A549 (cell line): ENCODE results near the gene PEPD.

Source experiments
- CEBPB ChIP-seq, 2 experiments: fragments of >200 bp in 1 of 2; sonication (Bioruptor Twin) in 1 of 2; formaldehyde crosslinking in 1 of 2; IDR thresholded peaks; 2 replicates each; pipeline ENCODE4 v1.6.1; 2012 to 2016
- CHD4 ChIP-seq: fragments of 200-600 bp; sonication (generic); IDR thresholded peaks from 2 replicates; pipeline ENCODE4 v1.6.1; 2016; ENCODE audit warnings: antibody characterized with exemption, mild to moderate bottlenecking, borderline replicate concordance
- HDAC2 ChIP-seq: fragments of 200-600 bp; sonication (generic); IDR thresholded peaks from 2 replicates; pipeline ENCODE4 v1.6.1; 2016
- JUNB ChIP-seq: fragments of >200 bp; sonication (Bioruptor Twin); formaldehyde crosslinking; IDR thresholded peaks from 2 replicates; pipeline ENCODE4 v1.6.1; 2016
- KDM1A ChIP-seq: fragments of 200-600 bp; sonication (generic); IDR thresholded peaks from 2 replicates; pipeline ENCODE4 v1.6.1; 2016; ENCODE audit warnings: low read depth, mild to moderate bottlenecking
- MYC ChIP-seq: IDR thresholded peaks from 2 replicates; pipeline ENCODE4 v1.6.1; 2012; ENCODE audit warnings: mild to moderate bottlenecking, inconsistent platforms, low read length, improper control_type of control experiment, borderline replicate concordance
- POLR2A ChIP-seq: IDR thresholded peaks from 2 replicates; pipeline ENCODE4 v1.6.1; 2012; ENCODE audit warnings: mild to moderate bottlenecking, low read length
- RAD21 ChIP-seq, 2 experiments: fragments of >200 bp in 1 of 2; sonication (Bioruptor Twin) in 1 of 2; formaldehyde crosslinking in 1 of 2; IDR thresholded peaks in 1 of 2; conservative IDR thresholded peaks in 1 of 2; 2 replicates in 1 of 2; 3 replicates in 1 of 2; pipeline ENCODE4 v1.6.1; 2012 to 2018; ENCODE audit warnings: inconsistent platforms in 1 of 2
- TF ChIP-seq, protein P1 (sequence below): fragments of >200 bp; sonication (Bioruptor Twin); formaldehyde crosslinking; IDR thresholded peaks from 3 replicates; pipeline ENCODE4 v1.5.1; 2016

DNA sequence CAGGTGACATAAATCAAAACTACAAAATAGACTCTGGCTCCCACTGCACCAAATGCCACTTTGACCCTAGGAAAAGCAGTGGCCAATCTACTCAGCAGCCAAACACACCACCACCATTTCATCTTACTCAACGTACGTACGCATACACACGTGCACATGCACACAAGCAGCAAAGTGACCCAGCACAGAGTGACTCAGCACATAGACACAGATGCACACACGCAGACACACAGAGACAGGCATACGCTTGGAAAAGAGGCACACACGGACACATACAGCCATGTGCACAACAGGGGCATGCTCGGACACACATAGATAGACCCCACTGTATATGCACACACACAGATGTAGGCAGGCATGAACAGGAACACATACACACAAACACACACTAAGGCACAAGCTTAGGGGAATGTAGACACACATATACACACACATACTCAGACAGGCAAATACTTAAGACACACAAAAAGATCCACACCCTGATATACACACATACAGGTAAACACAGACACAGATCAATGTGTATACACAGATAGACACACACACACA lies 37.3 kb downstream of the PEPD start:
- TF ChIP-seq MYC, result no peak
- no peak for TF ChIP-seq RAD21 (conservative IDR thresholded peaks at IDR 0.05 in 1 of 2, IDR thresholded peaks at IDR 0.05 in 1 of 2)
- no peak for TF ChIP-seq KDM1A
- TF ChIP-seq CEBPB (IDR thresholded peaks at IDR 0.05), result no peak
- TF ChIP-seq, protein P1, sequence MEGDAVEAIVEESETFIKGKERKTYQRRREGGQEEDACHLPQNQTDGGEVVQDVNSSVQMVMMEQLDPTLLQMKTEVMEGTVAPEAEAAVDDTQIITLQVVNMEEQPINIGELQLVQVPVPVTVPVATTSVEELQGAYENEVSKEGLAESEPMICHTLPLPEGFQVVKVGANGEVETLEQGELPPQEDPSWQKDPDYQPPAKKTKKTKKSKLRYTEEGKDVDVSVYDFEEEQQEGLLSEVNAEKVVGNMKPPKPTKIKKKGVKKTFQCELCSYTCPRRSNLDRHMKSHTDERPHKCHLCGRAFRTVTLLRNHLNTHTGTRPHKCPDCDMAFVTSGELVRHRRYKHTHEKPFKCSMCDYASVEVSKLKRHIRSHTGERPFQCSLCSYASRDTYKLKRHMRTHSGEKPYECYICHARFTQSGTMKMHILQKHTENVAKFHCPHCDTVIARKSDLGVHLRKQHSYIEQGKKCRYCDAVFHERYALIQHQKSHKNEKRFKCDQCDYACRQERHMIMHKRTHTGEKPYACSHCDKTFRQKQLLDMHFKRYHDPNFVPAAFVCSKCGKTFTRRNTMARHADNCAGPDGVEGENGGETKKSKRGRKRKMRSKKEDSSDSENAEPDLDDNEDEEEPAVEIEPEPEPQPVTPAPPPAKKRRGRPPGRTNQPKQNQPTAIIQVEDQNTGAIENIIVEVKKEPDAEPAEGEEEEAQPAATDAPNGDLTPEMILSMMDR, result no peak
- TF ChIP-seq JUNB, result no peak
- no peak for TF ChIP-seq CHD4
- no peak for TF ChIP-seq POLR2A
- no peak for TF ChIP-seq HDAC2
